Esophagus squamous epithelium (tissue), 5 donors: ENCODE measurements around the gene DUS2. TPM values are rescaled to one million over a fixed set of nuclear protein-coding genes. Genes with fewer than 3 reads are reported as not detected.
"Not testable (repeated sequence)": the region's sequence is repeated elsewhere in the genome, so short reads cannot be mapped to it uniquely, and the experiment has no call there.

Experiments
- DNase-seq: peaks from one replicate; lab custom pipeline; 2025; lab: John Stamatoyannopoulos, UW
- H3K27ac ChIP-seq, 4 donors: fragments of 200-600 bp; sonication (generic); one replicate each; pipeline ENCODE4 v1.5.1; 2016 to 2019; ENCODE audit warnings: mild to moderate bottlenecking in 1 of 4
- H3K27me3 ChIP-seq, 4 donors: fragments of 200-600 bp; sonication (generic); 1 replicate in 3 of 4; 2 replicates in 1 of 4; pipeline versions ENCODE4 v1.5.1 to v1.6.0; 2017 to 2021; ENCODE audit warnings: antibody characterized with exemption in 1 of 4
- H3K36me3 ChIP-seq, 3 donors: fragments of 200-600 bp; sonication (generic); one replicate each; pipeline ENCODE4 v1.5.1; 2016 to 2019
- H3K4me1 ChIP-seq, 3 donors: fragments of 200-600 bp; sonication (generic); one replicate each; pipeline ENCODE4 v1.5.1; 2017 to 2019
- H3K4me3 ChIP-seq, 4 donors: fragments of 200-600 bp; sonication (generic); 1 replicate in 3 of 4; 2 replicates in 1 of 4; pipeline ENCODE4 v1.5.1; 2016 to 2019; ENCODE audit warnings: mild to moderate bottlenecking in 2 of 4, moderate library complexity in 1 of 4
- H3K9me3 ChIP-seq, 3 donors: fragments of 200-600 bp; sonication (generic); one replicate each; pipeline ENCODE4 v1.5.1; 2016 to 2019
- CTCF ChIP-seq, 6 experiments: fragments of 450-650 bp in 4 of 6; fragments of 200-600 bp in 2 of 6; sonication (generic) in 2 of 6; IDR thresholded peaks; one replicate each; pipeline ENCODE4 v1.5.1; 2016 to 2019; ENCODE audit warnings: antibody characterized with exemption in 6 of 6, mild to moderate bottlenecking in 4 of 6, moderate library complexity in 4 of 6
- POLR2A ChIP-seq, 4 donors: fragments of 450-650 bp; IDR thresholded peaks; one replicate each; pipeline ENCODE4 v1.6.1; 2017; ENCODE audit warnings: antibody characterized with exemption in 4 of 4, mild to moderate bottlenecking in 4 of 4, moderate library complexity in 3 of 4
- WGBS, 2 donors: methylation state at CpG; one replicate each; pipeline ENCODE4 v1.1.5; 2018; 5-methylcytosine and 5-hydroxymethylcytosine counted together
- intact Hi-C: fragments of 100-400 bp; cut with DNase I; formaldehyde crosslinking; loops from one replicate; pipeline ENCODE4 v1.15.0; 2022
- total RNA-seq, 4 donors: library from RNA; depleted of rRNA; stranded (reverse); fragments of >200 nt; gene quantifications; one replicate each; pipeline ENCODE4 v1.1.0, GENCODE V29; 2016
- donor health status: DM: yes; HTN: yes; CAD: no.

DUS2 gene
- total RNA-seq, 4 donors from 2014 or later: 9.9 to 26.1 (median 14.7) TPM

GRCh38 chr16:68005786-68006286, 17.2 kb upstream of the DUS2 start:
- WGBS, 2 donors: 8 to 16% methylated on average over 6 of the region's 6 CpGs
- Histone ChIP-seq H3K4me3 (peak overlapping the region in 1 of 4 donors; percentile 12), H3K9me3 (no peaks in the 10 kb centered on the region), H3K27me3 (no peaks in the 10 kb centered on the region), H3K27ac (peak overlapping the region; percentile 88 to 92 (median 91)), H3K36me3 (no peaks in the 10 kb centered on the region), H3K4me1 (peaks cover 12 to 27% (median 22%) of the 10 kb centered on the region in 3 donors)
- peak; percentile 22 for DNase-seq
- intact Hi-C loops: no loop called here
- TF ChIP-seq CTCF (IDR thresholded peaks at IDR 0.05): no peak
- TF ChIP-seq POLR2A (IDR thresholded peaks at IDR 0.05): peak in 1 of 4 donors; percentile 53

- H3K4me1 ChIP-seq: peaks cover 12 to 43% (median 33%) of the 10 kb centered on the region in 3 donors
- H3K27ac ChIP-seq: no peak overlapping the region
- WGBS, 2 donors: 70 to 85% methylated on average over 6 to 8 of the region's 9 CpGs
- H3K27me3 ChIP-seq: no peaks in the 10 kb centered on the region
- no peaks in the 10 kb centered on the region for H3K36me3 ChIP-seq
- TF ChIP-seq POLR2A (IDR thresholded peaks at IDR 0.05): no peak
- no peak for TF ChIP-seq CTCF (IDR thresholded peaks at IDR 0.05)
- H3K4me3 ChIP-seq: no peak overlapping the region
- H3K9me3 ChIP-seq: no peaks in the 10 kb centered on the region
- intact Hi-C loops: no loop called here
- no peak for DNase-seq
These were observed 13.8 kb upstream of the DUS2 start for GRCh38 chr16:68009157-68009735.

- intact Hi-C loops, H3K36me3 ChIP-seq, H3K9me3 ChIP-seq, DNase-seq, H3K27me3 ChIP-seq, H3K4me3 ChIP-seq, H3K27ac ChIP-seq: not testable (repeated sequence)
- whole genome bisulfite sequencing, 2 donors: 81 to 87% methylated on average over 4 of the region's 4 CpGs
- peaks cover 12 to 37% (median 29%) of the 10 kb centered on the region in 3 donors for H3K4me1 ChIP-seq
These were observed 13.2 kb upstream of the DUS2 start for GRCh38 chr16:68009872-68010271.

- peaks cover 0 to 16% (median 11%) of the 10 kb centered on the region in 3 donors for H3K4me1 ChIP-seq
- TF ChIP-seq CTCF (IDR thresholded peaks at IDR 0.05): no peak
- TF ChIP-seq POLR2A (IDR thresholded peaks at IDR 0.05): no peak
- H3K4me3 ChIP-seq: no peak overlapping the region
- 29% methylated on average over 1 of the region's 1 CpG; no CpG with 5 or more reads in 1 of the 2 donors for WGBS, 2 donors
- H3K9me3 ChIP-seq: no peaks in the 10 kb centered on the region
- intact Hi-C loops: no loop called here
- no peak for DNase-seq
- H3K36me3 ChIP-seq: no peaks in the 10 kb centered on the region
- H3K27ac ChIP-seq: peak overlapping the region in 3 of 4 donors; percentile 1 to 52 (median 49)
- no peaks in the 10 kb centered on the region for H3K27me3 ChIP-seq
These were observed 9.6 kb upstream of the DUS2 start for GRCh38 chr16:68013440-68013839.

GRCh38 chr16:68015681-68016080, 7.4 kb upstream of the DUS2 start, which contains the start of gene DPEP2NB:
DPEP2NB (minus strand) TSS chr16:68015911; CDS start chr16:68015770, 141 bp downstream.
- WGBS, 2 donors: 83 to 86% methylated on average over 2 of the region's 5 CpGs
- Histone ChIP-seq H3K9me3 (no peaks in the 10 kb centered on the region), H3K27ac (no peak within 1 kb of the TSS), H3K27me3 (no peaks in the 10 kb centered on the region), H3K4me1 (peaks cover 0 to 16% (median 11%) of the 10 kb centered on the region in 3 donors), H3K4me3 (no peak within 1 kb of the TSS), H3K36me3 (no peaks in the 10 kb centered on the region)
- no peak for DNase-seq
- TF ChIP-seq CTCF (IDR thresholded peaks at IDR 0.05) (no peak), POLR2A (IDR thresholded peaks at IDR 0.05) (no peak)
- intact Hi-C loops: no loop called here
